Bronchial epithelial cell (primary cell): ENCODE data around the gene KCNAB1. TPM values are rescaled to one million over a fixed set of nuclear protein-coding genes. Genes with fewer than 3 reads are reported as not detected.

ENCODE experiments used
- DNase-seq: peaks from one replicate; pipeline ENCODE4 v3.0.0-alpha.2; 2010; ENCODE audit warnings: low read depth
- FAIRE-seq: peaks from 2 replicates; lab custom pipeline; 2011; peaks lifted over from hg19 to GRCh38; lab: Jason Lieb, UNC
- H3K27me3 ChIP-seq: 2 replicates; pipeline ENCODE4 v1.5.1; 2011; ENCODE audit warnings: low read length; ENCODE audit not compliant: control insufficient read depth, insufficient read depth
- H3K36me3 ChIP-seq: 2 replicates; pipeline ENCODE4 v1.5.1; 2011; ENCODE audit warnings: low read length; ENCODE audit not compliant: control insufficient read depth, insufficient read depth
- H3K4me3 ChIP-seq: 2 replicates; pipeline ENCODE4 v1.5.1; 2011; ENCODE audit warnings: mild to moderate bottlenecking, low read depth, low read length, control low read depth
- total RNA-seq: library from RNA; depleted of rRNA; stranded (reverse); fragments of >200 nt; gene quantifications from 2 replicates; pipeline ENCODE4 v1.2.1, GENCODE V29; 2014
- TF ChIP-seq, protein P1 (sequence below): IDR thresholded peaks from 2 replicates; pipeline ENCODE4 v1.5.1; 2011; ENCODE audit warnings: mild to moderate bottlenecking, moderate library complexity, low read length, control low read depth, inconsistent platforms; ENCODE audit not compliant: insufficient read depth, severe bottlenecking

Gene KCNAB1
- total RNA-seq, 1 donor from 2014 or later: 0.26 TPM

DNA sequence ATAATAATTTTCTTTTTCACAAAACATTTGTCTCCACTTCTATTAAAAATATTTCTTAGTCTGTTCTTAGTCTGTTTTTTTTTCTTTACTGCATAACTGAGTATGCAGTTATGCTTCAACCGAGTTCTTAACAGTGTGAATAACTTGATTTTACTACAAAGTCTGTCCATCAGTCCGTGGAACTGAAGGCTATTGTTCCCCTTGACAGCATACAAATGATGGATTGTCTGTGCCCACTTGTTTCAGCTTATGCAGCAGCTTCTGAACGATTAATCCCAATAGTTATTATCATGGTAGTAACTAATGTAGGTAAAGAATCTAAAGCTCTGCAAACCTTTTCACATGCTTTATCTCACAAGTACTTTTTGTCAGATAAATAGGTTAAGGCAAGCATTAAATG is 283.8 kb downstream of the KCNAB1 start:
- H3K36me3 ChIP-seq: no peaks in the 10 kb centered on the region
- FAIRE-seq (no peak), DNase-seq (no peak)
- H3K4me3 ChIP-seq: no peak overlapping the region
- H3K27me3 ChIP-seq: peaks cover 3% of the 10 kb centered on the region
- TF ChIP-seq, protein P1, sequence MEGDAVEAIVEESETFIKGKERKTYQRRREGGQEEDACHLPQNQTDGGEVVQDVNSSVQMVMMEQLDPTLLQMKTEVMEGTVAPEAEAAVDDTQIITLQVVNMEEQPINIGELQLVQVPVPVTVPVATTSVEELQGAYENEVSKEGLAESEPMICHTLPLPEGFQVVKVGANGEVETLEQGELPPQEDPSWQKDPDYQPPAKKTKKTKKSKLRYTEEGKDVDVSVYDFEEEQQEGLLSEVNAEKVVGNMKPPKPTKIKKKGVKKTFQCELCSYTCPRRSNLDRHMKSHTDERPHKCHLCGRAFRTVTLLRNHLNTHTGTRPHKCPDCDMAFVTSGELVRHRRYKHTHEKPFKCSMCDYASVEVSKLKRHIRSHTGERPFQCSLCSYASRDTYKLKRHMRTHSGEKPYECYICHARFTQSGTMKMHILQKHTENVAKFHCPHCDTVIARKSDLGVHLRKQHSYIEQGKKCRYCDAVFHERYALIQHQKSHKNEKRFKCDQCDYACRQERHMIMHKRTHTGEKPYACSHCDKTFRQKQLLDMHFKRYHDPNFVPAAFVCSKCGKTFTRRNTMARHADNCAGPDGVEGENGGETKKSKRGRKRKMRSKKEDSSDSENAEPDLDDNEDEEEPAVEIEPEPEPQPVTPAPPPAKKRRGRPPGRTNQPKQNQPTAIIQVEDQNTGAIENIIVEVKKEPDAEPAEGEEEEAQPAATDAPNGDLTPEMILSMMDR: no peak

DNA sequence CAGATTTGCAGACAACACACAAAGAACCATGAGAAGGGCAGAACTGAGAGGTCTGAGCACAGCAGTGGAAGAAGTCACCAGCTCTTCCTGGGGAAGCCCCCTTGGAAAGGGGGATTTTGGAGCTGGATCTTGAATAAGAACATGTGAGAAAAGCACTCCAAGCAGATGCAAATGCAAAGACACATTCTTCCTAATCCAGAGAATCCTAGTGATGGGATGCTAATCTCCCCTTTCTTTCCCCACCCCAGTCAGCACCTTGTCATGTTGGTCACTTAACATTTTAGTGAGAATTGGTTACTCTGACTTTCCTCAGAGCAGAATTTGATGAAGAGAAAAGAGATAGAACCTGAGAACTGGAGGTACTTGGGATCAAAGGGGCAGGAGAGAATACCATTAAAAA is 286.0 kb downstream of the KCNAB1 start:
- TF ChIP-seq, protein P1: no peak
- Histone ChIP-seq H3K36me3 (no peaks in the 10 kb centered on the region), H3K4me3 (no peak overlapping the region), H3K27me3 (peaks cover 3% of the 10 kb centered on the region)
- FAIRE-seq: peak; percentile 40
- no peak for DNase-seq

GRCh38 chr3:156407617-156408225 is 287.3 kb downstream of the KCNAB1 start:
- Histone ChIP-seq H3K27me3 (peaks cover 3% of the 10 kb centered on the region), H3K4me3 (no peak overlapping the region), H3K36me3 (no peaks in the 10 kb centered on the region)
- TF ChIP-seq, protein P1: no peak
- DNase-seq: no peak
- FAIRE-seq: peak; percentile 60

GRCh38 chr3:156409694-156410093 is 289.3 kb downstream of the KCNAB1 start:
- H3K27me3 ChIP-seq: peaks cover 3% of the 10 kb centered on the region
- TF ChIP-seq, protein P1: no peak

DNA sequence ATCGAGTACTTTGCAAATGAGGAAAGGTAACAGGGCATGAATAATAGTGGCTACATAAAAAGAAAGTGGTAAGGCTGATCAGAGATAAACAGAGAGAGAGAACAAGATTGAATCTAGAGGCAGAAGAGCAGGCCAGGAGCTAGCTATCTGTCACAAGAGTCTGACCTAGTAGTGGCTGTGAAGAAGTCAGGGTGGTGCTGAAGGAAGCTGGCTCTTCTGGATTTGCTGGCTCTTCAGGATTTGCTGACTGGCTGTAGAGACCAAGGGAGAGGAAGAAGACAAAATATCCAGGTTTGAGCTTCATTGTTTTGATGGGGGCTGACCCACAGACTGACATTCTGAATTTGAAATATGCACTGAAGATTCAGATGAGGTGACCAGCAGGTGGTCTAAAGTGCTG is 292.2 kb downstream of the KCNAB1 start:
- no peak overlapping the region for H3K4me3 ChIP-seq
- FAIRE-seq: no peak
- no peaks in the 10 kb centered on the region for H3K36me3 ChIP-seq
- no peak for DNase-seq
- TF ChIP-seq, protein P1: no peak
- peaks cover 4% of the 10 kb centered on the region for H3K27me3 ChIP-seq

More at GRCh38 chr3:156409694-156410093, 289.3 kb downstream of the KCNAB1 start:
- H3K36me3 ChIP-seq: no peaks in the 10 kb centered on the region
- no peak for FAIRE-seq
- DNase-seq: no peak
- H3K4me3 ChIP-seq: no peak overlapping the region
